NK-92 (cell line): ENCODE measurements around the gene SPATA31C2.
"Not testable (repeated sequence)": the region's sequence is repeated elsewhere in the genome, so short reads cannot be mapped to it uniquely, and the experiment has no call there.

Experiments
- DNase-seq: peaks from one replicate; lab custom pipeline; 2025; ENCODE audit not compliant: unreplicated experiment; lab: John Stamatoyannopoulos, UW

SPATA31C2 gene

GRCh38 chr9:88138375-88138774 is at the start of gene SPATA31C2:
SPATA31C2 (minus strand) TSS chr9:88138475; CDS start chr9:88138446, 29 bp downstream.
- not testable (repeated sequence) for DNase-seq

- no peak for DNase-seq
Observed at GRCh38 chr9:88187631-88188030, 49.4 kb upstream of the SPATA31C2 start.

- no peak for DNase-seq
Observed at GRCh38 chr9:88186495-88187110, 48.3 kb upstream of the SPATA31C2 start.

GRCh38 chr9:88184976-88185375 is 46.7 kb upstream of the SPATA31C2 start:
- no peak for DNase-seq

- DNase-seq, result no peak
Observed at GRCh38 chr9:88183798-88184495, 45.7 kb upstream of the SPATA31C2 start.

- DNase-seq, result no peak
Observed at GRCh38 chr9:88182501-88182900, 44.2 kb upstream of the SPATA31C2 start.

GRCh38 chr9:88180081-88180765 is 41.9 kb upstream of the SPATA31C2 start:
- no peak for DNase-seq

- DNase-seq, result no peak
Observed at GRCh38 chr9:88179062-88179521, 40.8 kb upstream of the SPATA31C2 start.

DNA sequence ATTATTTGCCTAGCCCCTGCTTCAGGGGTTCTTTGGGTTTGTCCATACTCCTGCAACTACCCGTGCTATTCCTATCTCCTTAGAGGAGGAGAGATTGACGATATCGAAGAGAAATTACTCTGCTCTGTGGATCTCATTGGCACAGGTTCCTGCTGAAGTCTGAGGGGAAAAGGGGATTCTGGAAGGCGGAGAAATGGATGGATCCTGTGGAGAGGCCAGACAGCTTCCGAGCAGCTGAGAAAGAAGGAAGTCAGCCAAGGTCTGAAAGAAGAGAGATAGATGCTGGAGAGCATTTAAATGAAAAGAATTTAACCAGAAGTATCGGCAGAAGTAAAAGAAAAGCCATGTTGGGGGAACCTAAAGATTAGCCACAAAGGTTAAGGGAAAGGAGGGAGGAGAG is 40.4 kb upstream of the SPATA31C2 start:
- DNase-seq, result no peak

- DNase-seq, result no peak
Observed at GRCh38 chr9:88177371-88177770, 39.1 kb upstream of the SPATA31C2 start.

GRCh38 chr9:88174324-88174723 is 36.0 kb upstream of the SPATA31C2 start:
- no peak for DNase-seq

GRCh38 chr9:88173378-88173999 is 35.2 kb upstream of the SPATA31C2 start:
- no peak for DNase-seq

- DNase-seq, result no peak
Observed at GRCh38 chr9:88169700-88170099, 31.4 kb upstream of the SPATA31C2 start.

DNA sequence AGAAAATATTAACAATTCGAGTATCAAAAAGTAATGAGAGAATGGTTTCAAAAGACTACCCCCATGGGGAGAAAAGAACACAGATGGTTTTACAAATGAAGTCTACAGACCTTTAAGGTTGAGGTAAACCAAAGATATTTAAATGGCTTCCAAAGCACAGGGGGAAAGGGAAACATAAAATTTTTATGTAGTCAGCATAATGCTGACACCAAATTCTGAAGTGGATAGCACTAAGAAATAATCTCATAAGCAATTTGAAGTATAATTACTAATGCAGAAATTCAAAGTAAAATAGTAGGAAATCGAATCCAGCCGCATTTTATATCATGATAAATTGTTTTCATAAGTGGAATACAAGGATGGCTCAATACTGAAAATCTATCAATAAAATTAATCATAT is 30.3 kb upstream of the SPATA31C2 start:
- DNase-seq, result no peak

DNA sequence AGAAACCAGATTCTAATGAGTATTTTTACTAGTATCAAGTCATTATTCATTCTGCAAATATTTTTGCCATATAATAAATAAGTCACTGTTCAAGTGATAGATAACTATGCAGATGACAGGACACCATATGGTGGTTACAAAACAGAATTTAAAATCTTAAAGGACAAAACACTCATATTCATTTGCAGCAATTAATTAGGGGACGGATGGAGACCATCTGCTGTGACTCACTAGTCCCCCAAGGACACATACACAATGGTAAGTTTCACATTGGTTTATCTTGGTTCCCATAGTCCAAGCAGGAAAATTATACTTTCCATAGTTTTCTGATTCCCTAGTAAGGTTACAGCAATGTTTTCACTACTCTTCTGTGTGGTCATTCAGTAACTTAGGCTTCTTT is 28.4 kb upstream of the SPATA31C2 start:
- DNase-seq, result no peak

DNA sequence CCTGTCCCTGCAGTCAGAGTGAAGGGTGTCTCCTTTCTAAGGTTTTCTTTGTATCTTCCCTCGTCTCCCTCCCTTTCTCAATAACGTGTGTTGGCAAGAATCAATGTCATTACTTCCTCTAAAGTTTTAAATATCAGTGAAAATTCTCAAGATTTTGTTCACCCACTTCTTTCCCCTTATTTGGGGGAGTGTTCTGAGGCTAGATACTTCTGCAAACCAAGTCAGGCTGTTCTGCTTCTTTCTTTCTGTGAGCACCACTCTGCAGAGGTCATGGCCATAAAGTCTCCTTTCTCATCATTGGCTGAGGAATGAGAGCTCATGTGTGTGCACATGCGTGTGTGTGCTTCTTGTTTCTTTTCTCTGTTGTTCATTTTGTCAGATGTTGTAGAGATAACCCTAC is 26.6 kb upstream of the SPATA31C2 start:
- DNase-seq, result no peak

DNA sequence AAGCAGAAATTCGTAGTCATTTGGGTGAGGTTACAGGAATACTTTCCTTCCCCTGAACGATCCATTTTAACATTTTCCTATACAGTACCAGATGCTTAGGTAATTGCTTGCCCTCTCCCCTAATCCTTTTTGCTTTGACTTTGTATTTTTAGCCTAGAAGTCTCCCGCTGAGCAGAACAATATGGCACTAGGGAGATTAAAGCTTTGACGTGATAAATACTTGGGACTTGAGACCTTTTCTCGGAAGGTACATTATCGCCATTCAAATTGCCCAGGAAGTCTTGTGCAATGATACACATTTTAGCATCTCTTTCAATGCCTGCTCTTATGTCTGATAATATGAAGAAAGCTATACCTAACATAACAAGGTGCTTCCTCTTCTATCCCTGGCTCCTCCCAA is 22.9 kb upstream of the SPATA31C2 start:
- no peak for DNase-seq

DNA sequence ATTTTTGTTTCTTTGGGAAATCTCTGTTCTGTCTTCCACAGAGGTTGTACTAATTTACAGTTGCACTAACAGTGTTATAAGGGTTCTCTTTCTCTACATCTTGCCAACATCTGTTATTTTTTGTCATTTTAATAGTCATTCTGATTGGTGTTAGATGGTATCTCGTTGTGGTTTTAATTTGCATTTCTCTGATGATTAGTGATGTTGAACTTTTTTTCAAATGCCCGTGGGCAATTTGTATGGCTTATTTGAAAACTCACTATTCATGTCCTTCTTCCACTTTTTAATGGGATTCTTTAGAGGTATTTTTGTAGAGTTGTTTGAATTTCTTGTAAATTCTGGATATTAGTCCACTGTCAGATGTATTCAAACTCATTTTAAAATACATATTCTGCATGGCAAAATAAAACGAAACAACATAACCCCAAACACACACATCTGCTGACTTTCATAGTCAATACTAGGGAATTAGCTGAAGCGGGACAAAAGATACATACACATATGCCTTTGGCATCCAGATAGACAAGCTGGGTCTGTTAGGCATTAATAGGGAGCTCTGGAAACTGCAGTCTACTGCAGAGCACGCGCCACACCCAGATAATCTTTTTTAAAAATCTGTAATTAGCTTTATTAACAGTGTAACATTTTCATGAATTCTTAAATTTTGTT is 5.8 kb upstream of the SPATA31C2 start:
- no peak for DNase-seq

- no peak for DNase-seq
Observed at GRCh38 chr9:88143179-88143578, 4.9 kb upstream of the SPATA31C2 start.

DNA sequence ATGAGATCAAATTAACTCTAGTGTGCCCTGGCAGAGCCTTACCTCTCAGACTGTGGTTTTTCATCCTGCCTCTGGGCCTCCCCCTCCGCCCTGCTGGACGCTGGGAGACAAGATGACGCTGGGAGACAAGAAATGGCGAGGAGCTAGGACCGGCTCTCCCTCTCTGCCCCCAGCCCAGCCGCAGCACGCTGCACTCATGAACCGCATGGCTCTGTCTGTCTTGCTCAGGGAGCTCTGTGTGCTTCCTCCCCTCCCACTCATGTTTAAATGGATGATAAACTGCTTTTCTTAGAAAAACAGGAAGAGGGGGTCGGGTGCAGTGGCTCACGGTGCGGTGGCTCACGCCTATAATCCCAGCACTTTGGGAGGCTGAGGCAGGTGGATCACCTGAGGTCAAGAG is 4.7 kb downstream of the SPATA31C2 start:
- DNase-seq, result not testable (repeated sequence)

DNA sequence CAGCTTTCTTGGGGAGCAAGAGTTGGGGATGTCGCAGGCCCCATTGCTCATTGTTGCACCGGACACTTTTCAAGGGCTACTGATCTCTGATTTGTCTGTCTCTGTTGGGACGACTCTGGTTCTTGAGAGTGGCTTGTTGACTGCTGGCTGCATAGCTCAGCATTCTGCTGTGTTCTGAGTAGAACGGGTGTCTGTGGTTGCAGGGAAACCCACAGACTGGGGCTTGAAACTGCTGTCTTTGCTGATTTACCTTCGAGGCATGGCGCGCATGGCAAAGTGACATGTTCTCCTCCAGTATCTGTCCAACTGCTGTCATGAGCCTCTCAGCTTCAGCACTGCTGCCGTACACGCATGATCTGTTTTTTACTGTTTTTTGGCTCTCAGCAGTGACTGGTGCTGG is 8.7 kb downstream of the SPATA31C2 start:
- DNase-seq, result not testable (repeated sequence)
